ENCODE data around the gene OR1B1.
A peak's percentile ranks its signal among the peaks of the same experiment; 100 is the strongest.
"Not testable (repeated sequence)": the region's sequence is repeated elsewhere in the genome, so short reads cannot be mapped to it uniquely, and the experiment has no call there.

OR1B1 gene

GRCh38 chr9:122657527-122657926 lies at the start of gene OR1B1:
Gene OR1B1, minus strand, starts transcription at chr9:122657627.
- no peak for DNase-seq (ENCODE audit: low spot score)

GRCh38 chr9:122695696-122696095 lies 38.3 kb upstream of the OR1B1 start:
- DNase-seq (ENCODE audit: low spot score): no peak

GRCh38 chr9:122684851-122685250 lies 27.4 kb upstream of the OR1B1 start:
- no peak for DNase-seq (ENCODE audit: low spot score)

- no peak for DNase-seq (ENCODE audit: low spot score)
Measured at GRCh38 chr9:122672481-122672880, 15.1 kb upstream of the OR1B1 start.

- no peak for DNase-seq (ENCODE audit: low spot score)
Measured at GRCh38 chr9:122661416-122661815, 4.0 kb upstream of the OR1B1 start, which contains the start of gene OR1L1. Gene OR1L1, plus strand, starts transcription at chr9:122661716. Its CDS starts 0 bp downstream, at chr9:122661716.

- DNase-seq (ENCODE audit: low spot score): no peak
Measured at GRCh38 chr9:122656378-122656777, 1.0 kb downstream of the OR1B1 start.

- peak; percentile 6 for DNase-seq (ENCODE audit: low spot score)
Measured at GRCh38 chr9:122642226-122642625, 15.2 kb downstream of the OR1B1 start.

GRCh38 chr9:122619996-122620395 lies 37.4 kb downstream of the OR1B1 start:
- no peak for DNase-seq (ENCODE audit: low spot score)

GRCh38 chr9:122614362-122614761 lies 43.1 kb downstream of the OR1B1 start, which contains the start of gene OR1Q1:
Gene OR1Q1, plus strand, starts transcription at chr9:122614738. Its CDS starts 0 bp downstream, at chr9:122614738.
- no peak for DNase-seq (ENCODE audit: low spot score)

GRCh38 chr9:122609804-122610203 lies 47.6 kb downstream of the OR1B1 start:
- no peak for DNase-seq (ENCODE audit: low spot score)

GRCh38 chr9:122606587-122606986 lies 50.8 kb downstream of the OR1B1 start:
- no peak for DNase-seq (ENCODE audit: low spot score)

- DNase-seq (ENCODE audit: low spot score): no peak
Measured at GRCh38 chr9:122605691-122606090, 51.7 kb downstream of the OR1B1 start.

- DNase-seq (ENCODE audit: low spot score): not testable (repeated sequence)
Measured at GRCh38 chr9:122583284-122583683, 74.1 kb downstream of the OR1B1 start, which contains the start of gene OR1L8. Gene OR1L8, minus strand, starts transcription at chr9:122583384. Its CDS starts 14,907 bp downstream, at chr9:122568477.

- DNase-seq (ENCODE audit: low spot score): no peak
Measured at GRCh38 chr9:122580360-122580759, 77.1 kb downstream of the OR1B1 start.

GRCh38 chr9:122579874-122580273 lies 77.6 kb downstream of the OR1B1 start:
- no peak for DNase-seq (ENCODE audit: low spot score)
